Measurements from ENCODE around the gene KCMF1. TPM values are rescaled to one million over a fixed set of nuclear protein-coding genes. Genes with fewer than 3 reads are reported as not detected.

KCMF1 gene
- total RNA-seq, 1 experiment from 2014 or later = 70.6 TPM

DNA sequence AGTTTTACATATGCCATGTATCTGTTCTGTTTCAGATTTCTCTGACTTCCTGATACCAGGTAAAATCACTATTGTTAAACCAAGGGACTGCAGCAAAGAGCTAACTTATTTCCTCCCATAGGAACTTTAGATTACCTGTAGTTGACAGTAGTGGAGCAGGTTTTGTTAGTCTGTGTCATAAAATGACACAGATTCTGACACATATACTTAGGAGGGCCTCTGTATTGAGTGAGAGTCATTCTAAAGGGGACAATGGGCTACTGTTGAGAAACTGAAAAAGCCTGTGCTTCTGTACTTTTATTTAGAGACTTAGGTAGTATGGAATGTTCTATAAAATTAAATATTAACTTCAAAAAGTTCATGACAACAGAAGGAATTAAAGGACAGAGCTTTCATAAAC lies 48.2 kb downstream of the KCMF1 start:
- no peak for DNase-seq (ENCODE audit: low read depth)

DNA sequence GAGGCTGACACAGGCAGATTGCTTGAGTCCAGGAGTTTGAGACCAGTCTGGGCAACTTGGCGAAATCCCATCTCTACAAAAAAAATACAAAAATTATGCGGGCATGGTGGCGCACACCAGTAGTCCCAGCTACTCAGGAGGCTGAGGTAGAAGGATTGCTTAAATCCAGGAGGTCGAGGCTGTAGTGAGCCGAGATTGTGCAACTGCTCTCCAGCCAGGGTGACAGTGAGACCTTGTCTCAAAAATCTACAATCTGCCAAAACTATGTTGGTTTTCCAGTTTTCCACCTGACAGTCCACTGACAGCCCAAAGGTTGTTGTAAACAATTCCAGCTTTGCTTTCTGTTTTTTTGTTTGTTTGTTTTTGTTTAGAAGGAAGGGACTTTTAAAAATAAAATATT lies 51.3 kb downstream of the KCMF1 start:
- no peak for DNase-seq (ENCODE audit: low read depth)

DNA sequence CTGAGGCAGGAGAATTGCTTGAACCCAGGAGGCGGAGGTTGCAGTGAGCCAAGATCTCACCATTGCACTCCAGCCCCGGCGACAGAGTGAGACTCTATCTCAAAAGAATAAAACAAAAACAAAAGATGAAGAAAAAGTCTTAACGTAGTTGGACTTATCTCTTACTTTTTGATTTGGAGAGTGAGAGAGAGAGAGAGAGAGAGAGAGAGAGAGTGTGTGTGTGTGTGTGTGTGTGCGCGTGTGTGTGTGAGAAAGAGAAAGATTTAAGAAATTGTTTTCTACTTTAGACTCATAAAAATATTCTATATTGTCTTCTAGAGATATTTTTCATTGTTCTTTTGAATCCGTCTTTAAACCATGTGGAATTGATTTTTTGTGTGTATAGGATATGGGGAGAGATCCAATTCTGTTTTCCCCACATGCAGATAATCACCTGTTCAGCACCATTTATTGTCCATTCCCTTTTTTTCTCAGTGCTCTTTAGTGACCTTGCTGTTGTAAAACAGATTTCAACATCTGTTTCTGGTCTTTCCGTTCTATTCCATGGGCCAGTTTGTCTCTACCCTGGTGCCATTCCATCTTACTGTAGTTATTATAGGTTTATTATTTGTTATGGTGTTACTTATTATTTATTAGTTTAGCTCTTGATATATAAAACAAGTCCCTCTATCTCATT lies 53.5 kb downstream of the KCMF1 start:
- no peak for DNase-seq (ENCODE audit: low read depth)

DNA sequence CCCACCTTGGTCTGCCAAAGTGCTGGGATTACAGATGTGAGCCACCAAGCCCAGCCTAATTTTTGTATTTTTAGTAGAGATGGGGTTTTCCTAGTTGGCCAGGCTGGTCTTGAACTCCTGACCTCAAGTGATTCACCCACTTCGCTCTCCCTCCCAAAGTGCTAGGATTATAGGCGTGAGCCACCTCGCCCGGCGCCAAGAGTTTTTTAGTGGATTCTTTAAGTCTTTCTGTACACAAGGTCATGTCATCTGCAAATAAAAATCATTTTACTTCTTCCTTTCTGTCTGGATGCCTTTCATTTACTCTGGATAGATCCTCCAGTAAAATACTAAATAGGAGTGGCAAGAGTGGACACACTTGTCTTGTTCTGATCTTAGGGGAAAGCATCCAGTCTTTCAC lies 61.7 kb downstream of the KCMF1 start:
- no peak for DNase-seq (ENCODE audit: low read depth)

DNA sequence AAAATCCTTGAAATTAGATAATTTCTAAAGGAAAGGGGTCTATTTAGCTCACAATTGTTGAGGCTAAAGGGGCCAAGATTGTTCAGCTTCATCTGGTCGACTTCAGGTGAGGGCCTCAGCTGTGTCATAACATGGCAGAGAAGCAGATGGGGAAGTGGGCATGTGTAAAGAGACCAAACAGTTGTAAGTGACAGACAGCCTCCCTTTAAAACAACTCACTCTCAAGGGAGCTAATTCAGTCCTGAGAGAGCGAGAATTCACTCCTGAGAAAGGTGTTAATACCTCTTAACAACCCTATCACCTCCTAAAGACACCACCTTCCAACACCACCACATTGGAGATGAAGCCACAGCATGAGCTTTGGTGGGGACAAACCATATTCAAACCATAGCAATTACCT lies 62.4 kb downstream of the KCMF1 start:
- no peak for DNase-seq (ENCODE audit: low read depth)

DNA sequence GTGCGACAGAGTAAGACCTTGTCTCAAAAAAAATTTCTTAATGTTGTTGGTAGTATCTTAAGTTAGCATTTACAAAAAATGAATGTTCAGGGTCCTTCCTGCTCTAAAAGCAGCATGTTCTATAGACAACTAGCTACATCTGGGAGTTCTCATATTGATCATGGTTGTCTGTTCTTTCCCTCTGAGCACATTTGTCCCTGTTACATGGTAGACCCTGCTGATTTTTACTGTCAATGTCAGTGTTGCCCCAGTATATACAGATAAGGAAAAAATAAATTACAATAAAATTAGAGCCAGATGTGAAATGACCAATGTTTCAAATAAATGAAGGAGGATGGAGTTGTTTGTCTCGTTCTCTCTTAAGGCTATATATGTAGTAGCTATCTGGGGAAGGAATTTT lies 63.2 kb downstream of the KCMF1 start:
- no peak for DNase-seq (ENCODE audit: low read depth)

DNA sequence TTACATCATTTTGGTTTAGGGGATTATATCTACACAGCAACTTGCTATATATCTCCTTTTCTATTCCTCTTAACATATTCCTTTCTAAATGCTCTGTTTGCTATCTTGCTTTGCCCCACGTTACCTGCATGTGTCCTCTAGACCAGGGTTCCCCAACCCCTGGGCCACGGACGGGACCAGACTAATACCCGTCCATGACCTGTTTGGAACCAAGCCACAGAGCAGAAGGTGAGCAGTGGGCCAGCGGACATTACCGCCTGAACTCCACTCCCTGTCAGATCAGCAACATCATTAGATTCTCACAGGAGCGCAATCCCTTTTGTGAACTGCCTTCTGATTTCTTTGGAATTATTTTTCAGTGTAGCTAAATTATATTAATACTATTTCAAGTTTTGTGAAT lies 66.7 kb downstream of the KCMF1 start:
- DNase-seq (ENCODE audit: low read depth) = no peak

DNA sequence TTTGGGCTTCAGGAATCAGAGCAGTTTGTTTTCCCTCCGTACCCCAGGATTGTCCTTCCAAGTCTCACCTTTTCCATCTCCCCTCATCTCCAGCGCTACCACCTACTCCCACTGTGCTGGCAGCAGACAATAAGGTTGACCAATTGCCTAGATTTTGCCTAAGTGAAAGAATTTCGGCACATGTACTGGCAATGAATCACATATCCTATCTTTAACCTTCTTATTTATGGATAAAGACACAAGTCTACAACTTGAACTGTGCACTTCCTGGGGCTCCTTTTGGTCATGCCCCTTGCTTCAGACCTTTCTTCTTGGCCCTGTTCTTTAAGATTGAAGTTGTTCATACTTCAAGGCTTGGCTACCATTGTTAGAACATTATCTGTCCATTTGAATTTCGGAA lies 71.4 kb downstream of the KCMF1 start:
- DNase-seq (ENCODE audit: low read depth) = no peak

DNA sequence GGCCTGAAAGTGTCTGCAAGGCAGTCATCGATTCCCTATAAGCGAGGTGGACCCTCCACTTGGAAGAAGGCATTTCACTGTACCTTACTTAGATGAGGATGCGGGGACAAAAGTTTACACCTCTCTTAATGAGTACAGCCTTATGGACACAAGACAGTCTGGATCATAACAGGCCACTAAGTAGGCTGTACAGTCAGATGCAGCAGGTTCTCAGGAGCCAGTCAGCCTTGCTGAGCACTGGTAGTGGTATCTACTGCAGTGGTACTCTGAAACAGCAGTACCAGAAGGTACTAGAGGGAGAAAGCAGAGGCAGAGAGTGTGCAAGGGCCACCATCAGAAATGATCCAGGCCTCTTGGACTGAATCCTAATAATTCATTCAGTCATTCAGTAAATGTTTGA lies 77.6 kb downstream of the KCMF1 start:
- no peak for DNase-seq (ENCODE audit: low read depth)

DNA sequence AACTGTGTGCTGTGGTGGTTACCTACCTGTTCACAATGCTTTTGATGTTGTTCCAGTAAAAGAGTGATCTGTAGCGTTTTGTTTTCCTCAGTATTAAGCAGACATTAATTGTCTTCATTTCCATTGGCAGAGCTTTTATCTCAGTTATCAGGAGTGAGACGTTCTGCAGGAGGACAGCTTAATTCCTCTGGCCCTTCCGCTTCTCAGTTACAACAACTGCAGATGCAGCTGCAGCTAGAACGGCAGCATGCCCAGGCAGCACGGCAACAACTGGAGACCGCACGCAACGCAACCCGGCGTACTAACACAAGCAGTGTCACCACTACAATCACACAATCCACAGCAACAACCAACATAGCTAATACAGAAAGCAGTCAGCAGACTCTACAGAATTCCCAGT lies 78.3 kb downstream of the KCMF1 start:
- no peak for DNase-seq (ENCODE audit: low read depth)

DNA sequence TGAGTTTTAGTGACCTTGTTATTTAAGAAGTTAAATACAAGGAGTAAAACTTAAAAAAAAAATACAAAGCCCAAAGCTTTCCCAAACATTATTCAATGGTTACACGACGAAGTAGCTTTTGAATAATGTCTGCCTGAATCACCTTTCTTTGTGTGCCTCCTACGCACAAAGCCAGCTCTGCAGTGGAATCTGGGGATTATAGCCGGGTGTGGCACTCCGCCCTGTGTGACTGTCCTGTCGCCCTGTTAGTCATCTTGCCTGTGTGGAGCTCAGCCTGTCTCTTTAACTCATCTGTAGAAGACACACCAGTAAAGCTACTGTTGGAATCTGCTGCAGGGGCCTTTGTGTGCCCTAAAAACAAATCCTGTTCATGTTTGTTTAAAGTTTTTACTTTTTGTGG lies 82.8 kb downstream of the KCMF1 start:
- peak; percentile 66 for DNase-seq (ENCODE audit: low read depth)

DNA sequence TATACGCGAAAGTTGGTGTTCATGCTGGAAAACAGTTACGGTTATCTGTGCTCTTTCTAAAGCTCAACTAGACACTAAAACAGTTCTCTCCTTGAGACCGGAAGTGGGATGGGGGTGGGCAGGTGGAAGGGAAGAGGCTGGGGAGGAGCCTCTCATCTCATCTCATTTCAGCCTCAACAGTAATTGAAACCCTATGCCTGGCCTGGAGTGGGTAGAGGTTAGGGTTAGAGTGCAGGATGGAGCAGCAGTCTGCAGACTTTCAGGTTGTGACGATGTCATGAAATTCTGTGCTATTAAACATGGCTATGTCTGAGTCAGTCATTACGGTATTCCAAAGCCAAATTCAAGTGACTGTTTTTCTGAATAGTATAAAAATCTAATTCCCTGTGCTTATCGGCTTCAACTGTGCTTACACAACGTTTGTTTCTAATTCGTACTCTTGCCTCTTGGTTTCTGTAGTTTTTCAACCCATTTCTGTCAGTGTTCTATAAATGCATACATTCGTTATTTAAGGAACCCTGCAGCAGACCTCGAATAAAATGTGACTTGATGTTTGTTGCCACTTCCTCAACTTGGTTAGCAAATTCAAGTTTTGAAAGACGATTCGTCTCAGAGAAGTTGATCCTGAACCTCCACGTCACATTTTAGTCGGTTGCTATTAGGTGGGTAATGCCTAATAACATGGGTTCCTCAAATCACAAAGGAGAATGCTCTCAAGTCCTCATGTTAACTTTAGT lies 86.4 kb downstream of the KCMF1 start:
- no peak for DNase-seq (ENCODE audit: low read depth)

DNA sequence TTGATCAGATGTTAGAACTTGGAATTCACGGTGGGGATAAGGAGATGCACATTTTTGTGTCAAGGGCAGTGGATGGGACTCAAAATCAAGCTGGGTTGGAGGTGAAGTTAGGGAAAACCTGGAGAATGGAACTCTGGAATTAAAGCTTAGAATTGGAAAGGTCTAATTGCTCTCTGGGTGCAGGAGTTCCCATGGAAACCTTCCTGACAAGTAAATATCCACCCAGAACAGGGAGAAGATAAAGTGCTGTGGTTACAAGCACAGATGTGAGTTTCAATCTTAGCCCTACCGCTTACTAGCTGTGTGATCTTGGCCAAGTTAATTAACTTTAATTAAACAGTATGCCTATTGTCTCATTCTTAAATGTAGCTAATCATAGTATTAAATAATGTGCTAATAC lies 90.9 kb downstream of the KCMF1 start:
- DNase-seq (ENCODE audit: low read depth) = no peak

DNA sequence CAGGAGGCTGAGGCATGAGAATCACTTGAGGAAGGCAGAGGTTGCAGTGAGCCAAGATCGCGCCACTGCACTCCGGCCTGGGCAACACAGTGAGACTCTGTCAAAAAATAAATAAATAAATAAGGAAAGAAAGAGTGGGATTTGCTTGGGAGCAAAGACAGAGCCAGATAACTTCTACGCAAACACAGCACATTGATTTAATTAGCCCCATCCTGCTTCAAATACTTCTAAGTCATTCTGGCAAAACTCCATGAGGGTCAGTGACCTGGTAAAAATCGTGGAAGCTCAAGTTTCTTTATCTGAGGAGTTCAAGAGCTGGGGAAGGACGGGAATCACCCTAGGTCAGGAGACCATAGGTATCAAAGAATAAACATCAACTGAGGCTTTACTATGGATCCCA lies 91.6 kb downstream of the KCMF1 start:
- DNase-seq (ENCODE audit: low read depth) = no peak

DNA sequence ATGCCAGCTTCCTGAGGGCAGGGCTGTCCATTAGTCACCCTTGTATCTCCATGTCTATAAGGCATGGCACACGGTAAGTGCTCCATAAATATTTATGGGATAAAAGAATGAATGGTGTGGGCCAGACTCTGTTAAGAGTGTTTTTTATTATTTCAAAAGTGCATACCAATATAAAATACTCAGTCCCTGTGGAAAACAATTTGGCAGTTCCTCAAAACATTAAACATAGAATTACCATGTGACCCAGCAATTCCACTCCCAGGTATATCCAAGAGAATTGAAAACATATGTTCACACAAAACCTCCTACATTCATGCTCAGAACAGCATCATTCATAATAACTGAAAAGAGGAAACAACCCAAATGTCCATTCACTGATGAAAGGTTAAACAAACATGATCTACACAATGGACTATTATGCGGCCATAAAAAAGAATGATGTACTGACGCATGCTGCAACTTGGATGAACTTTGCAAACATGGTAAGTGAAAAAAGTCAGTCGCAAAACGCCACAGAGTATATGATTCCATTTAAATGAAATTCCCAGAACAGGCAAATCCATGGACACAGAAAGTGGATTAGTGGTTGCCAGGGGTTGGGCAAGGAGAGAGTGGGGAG lies 93.1 kb downstream of the KCMF1 start:
- no peak for DNase-seq (ENCODE audit: low read depth)

DNA sequence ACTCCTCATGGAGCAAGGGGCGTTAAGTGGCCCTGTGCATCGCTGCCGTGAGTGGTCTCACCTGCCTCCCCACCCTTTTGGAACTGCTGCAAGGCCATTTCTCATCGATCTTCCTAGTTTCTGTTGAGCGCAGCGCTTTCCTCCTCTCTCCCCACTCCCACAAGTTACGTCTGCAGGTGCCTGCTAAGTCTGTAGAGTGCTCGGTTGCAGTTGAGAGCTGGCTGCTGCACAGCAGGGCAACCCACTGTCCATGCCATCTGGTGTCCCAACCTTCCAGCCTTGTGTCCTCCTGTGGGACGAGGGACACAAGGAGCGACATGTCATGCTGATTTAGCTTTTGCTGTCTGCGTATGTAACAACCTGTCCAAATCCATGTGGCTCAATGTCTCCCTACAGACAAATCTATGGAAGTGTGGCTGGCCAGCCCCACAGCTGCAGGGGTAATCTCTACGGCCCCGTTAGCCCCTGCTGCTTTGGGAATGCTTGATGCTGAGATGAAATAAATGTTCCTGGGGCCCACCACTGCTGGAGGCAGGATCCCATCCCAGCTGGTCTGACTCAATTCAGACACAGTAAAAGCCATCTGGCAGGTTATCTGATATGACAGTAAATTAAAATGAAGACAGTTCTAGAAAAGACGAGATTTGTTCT lies 94.1 kb downstream of the KCMF1 start:
- no peak for DNase-seq (ENCODE audit: low read depth)

DNA sequence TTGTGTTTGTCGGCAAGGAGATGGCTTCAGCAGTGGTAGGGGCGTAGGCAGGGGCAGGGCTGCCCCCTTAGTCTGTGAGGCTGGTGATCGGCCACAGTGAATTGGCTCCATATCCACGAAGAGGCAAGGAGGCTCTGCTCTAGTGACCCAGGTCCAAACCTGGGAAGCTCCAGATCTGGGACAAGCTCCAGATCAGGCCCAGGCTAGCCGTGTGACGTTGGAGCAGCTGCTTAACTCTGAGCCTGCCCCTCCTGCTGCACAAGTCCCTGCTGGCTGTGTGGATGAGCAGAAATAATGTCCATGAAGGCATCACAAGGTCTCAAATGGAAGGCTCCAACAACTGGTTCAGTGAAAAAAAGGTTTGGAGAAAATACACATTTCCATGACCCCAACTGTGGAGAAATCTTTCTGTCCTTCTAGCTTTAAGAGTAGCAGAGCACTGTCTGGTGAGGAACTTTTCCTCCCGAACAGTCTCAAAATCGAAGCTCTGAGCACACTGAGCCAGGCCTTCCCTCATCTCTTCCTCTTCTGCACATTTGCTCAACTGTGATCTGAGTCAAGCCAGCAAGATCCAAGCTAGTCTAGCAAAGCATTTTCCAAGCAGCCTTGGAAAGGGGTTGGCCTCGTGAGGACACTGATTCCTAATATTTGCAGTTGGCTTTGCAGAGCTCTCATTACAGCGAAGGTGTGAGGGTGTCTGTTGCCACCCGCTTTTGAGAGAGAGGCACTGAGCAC lies 95.2 kb downstream of the KCMF1 start:
- no peak for DNase-seq (ENCODE audit: low read depth)

DNA sequence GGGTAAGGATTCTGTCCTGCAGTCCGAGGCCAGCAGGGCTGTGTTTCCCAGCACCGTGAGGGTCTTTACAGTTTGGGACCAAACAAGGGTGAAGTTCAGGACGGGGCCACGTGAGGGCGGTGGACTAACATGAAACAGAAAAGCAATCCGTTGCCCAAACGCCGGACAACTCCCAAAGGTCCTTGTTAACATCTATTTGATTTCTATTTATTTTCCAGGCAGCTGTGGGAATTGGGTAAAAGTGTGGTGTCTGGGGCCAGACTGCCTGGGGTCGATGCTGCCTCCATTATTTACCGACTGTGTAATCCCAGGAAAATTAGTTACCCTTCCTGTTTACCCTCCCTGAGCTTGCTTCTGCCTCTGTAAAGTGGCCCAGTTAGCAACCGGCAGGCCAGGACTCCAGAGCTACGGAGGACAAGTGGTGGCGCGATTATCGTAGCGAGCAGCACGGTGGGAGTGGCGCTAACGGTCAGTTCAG lies 96.0 kb downstream of the KCMF1 start:
- DNase-seq (ENCODE audit: low read depth) = peak; percentile 74

DNA sequence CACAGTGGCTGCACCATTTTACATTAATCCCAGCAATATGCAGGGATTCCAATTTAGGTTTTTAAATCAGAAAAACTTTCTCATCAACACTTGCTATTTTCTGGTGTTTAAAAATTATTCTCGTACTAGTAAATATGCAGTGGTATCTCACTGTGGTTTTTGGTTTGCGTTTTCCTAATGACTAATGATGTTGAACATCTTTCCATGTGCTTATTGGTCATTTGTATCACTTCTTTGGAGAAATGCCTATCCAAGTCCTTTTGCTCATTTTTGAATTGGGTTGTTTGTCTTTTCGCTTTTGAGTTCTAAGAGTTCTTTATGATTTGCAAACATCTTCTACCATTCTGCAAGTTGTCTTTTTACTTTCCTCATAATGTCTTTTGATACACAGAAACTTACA lies 100.1 kb downstream of the KCMF1 start:
- DNase-seq (ENCODE audit: low read depth) = no peak

DNA sequence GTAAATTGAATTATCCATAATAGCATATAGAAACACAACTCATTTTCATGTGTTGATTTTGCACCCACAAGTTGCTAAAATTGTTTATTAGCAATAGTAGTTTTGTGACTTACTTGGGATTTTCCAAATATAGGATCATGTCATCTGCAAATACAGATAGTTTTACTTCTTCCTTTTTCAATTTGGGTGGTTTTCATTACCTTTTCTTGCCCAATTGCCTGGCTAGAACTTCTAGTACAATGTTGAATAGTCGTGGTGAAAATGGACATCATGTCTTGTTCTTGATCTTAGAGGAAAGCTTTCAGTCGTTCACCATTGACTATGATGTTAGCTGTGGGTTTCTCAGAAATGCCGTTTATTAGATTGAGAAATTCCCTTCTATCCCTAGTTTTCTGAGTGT lies 102.1 kb downstream of the KCMF1 start:
- DNase-seq (ENCODE audit: low read depth) = no peak

DNA sequence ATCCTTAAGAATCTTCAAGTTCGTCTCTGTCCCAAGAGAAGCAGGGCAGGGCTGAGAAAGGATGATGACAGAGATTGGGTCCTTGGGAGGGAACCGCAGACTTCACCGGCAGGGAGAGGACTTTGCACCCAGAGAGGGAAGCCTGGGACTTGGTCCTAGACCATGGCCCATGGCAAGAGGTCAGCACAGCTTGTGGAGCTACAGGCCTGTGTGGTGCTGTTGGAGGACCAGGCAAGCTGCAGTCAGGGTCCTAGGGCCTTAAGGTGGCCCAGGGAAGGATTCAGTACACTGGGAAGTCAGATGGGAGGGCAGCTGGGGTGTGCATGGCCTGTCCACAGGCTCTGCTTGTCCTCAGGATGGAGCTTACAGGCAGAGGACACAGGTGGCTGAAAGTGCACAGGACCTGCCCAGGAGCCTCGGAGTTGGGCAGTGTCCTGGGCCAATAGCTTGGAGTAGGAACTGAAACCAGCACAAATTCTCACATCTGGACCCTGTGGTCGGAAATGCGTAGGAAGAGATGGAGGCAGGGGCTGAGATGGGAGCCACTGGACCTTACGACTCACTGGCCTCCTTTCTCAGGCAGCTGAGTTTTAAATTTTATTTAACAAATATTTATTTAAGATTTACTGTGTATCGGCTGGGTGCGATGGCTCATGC lies 105.8 kb downstream of the KCMF1 start:
- no peak for DNase-seq (ENCODE audit: low read depth)
